PFSK-1 (cell line): ENCODE results near the gene TGFB2.

Experiments
- FOXP2 ChIP-seq: optimal IDR thresholded peaks from 2 replicates; pipeline ENCODE3; 2011; ENCODE audit warnings: borderline replicate concordance, control low read depth, inconsistent platforms; ENCODE audit not compliant: insufficient read depth; ENCODE audit errors: extremely low read length, extremely low read depth
- POLR2AphosphoS5 ChIP-seq: IDR thresholded peaks from 2 replicates; pipeline ENCODE4 v1.6.1; 2012; ENCODE audit warnings: low read depth, mild to moderate bottlenecking, control low read depth, low read length, moderate library complexity
- SIN3A ChIP-seq: IDR thresholded peaks from 2 replicates; pipeline ENCODE4 v1.6.1; 2012; ENCODE audit warnings: mild to moderate bottlenecking, low read length, moderate library complexity, borderline replicate concordance; ENCODE audit not compliant: insufficient read depth
- TAF1 ChIP-seq: IDR thresholded peaks from 2 replicates; pipeline ENCODE4 v1.6.1; 2012; ENCODE audit warnings: low read length, control low read depth, borderline replicate concordance; ENCODE audit not compliant: insufficient read depth
- TF ChIP-seq, protein P1 (sequence below), 2 experiments: IDR thresholded peaks; 2 replicates each; pipeline versions ENCODE4 v1.6.1 to v1.8.0; 2011 to 2012; ENCODE audit warnings: low read depth in 2 of 2, low read length in 2 of 2, control low read depth in 1 of 2, inconsistent platforms in 1 of 2, mild to moderate bottlenecking in 1 of 2, moderate library complexity in 1 of 2; ENCODE audit not compliant: insufficient read depth in 1 of 2

Gene TGFB2

DNA sequence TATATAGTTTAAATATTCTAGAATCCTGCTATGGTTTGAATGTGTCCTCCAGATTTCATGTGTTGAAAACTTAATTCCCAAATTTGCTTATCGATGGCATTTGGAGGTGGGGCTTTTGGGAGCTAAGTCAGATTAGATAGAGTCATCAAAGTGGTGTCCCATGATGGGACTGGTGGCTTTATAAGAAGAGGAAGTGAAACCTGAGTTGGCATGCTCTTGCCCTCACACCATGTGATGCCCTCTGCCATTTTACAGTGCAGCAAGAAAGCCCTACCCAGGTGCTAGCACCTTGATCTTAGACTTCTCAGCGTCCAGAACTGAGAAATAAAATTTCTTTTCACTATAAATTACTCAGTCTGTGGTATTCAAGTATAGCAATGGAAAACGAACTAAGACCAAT lies 111.3 kb downstream of the TGFB2 start:
- TF ChIP-seq, protein P1, sequence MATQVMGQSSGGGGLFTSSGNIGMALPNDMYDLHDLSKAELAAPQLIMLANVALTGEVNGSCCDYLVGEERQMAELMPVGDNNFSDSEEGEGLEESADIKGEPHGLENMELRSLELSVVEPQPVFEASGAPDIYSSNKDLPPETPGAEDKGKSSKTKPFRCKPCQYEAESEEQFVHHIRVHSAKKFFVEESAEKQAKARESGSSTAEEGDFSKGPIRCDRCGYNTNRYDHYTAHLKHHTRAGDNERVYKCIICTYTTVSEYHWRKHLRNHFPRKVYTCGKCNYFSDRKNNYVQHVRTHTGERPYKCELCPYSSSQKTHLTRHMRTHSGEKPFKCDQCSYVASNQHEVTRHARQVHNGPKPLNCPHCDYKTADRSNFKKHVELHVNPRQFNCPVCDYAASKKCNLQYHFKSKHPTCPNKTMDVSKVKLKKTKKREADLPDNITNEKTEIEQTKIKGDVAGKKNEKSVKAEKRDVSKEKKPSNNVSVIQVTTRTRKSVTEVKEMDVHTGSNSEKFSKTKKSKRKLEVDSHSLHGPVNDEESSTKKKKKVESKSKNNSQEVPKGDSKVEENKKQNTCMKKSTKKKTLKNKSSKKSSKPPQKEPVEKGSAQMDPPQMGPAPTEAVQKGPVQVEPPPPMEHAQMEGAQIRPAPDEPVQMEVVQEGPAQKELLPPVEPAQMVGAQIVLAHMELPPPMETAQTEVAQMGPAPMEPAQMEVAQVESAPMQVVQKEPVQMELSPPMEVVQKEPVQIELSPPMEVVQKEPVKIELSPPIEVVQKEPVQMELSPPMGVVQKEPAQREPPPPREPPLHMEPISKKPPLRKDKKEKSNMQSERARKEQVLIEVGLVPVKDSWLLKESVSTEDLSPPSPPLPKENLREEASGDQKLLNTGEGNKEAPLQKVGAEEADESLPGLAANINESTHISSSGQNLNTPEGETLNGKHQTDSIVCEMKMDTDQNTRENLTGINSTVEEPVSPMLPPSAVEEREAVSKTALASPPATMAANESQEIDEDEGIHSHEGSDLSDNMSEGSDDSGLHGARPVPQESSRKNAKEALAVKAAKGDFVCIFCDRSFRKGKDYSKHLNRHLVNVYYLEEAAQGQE (IDR thresholded peaks at IDR 0.05; ENCODE audit: insufficient read depth in 1 of 2, low read depth in 2 of 2, low read length in 2 of 2) = no peak
- TF ChIP-seq TAF1 = no peak
- no peak for TF ChIP-seq FOXP2
- no peak for TF ChIP-seq POLR2AphosphoS5

DNA sequence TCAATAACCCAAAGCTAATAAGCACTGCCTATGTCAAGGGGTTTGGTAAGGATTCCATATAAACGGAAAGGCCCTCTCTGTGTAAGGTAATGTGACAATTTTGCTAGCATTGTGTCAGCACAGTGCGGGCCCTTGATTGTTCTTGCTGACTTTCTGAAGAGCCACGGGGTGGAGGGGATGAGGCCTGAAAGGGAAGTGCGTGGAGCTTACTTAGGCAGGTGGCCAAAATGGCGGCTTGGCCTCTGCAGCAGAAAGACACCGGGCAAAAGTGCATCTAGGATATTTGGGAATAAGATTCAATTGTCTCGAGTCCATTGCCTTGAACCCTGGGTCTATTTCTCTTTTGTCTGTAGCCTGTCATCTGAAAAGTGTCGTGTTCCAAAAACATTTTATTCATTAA lies 114.3 kb downstream of the TGFB2 start:
- TF ChIP-seq SIN3A (no peak), TAF1 (no peak), POLR2AphosphoS5 (no peak), FOXP2 (no peak)
- TF ChIP-seq, protein P1 (IDR thresholded peaks at IDR 0.05; ENCODE audit: insufficient read depth in 1 of 2, low read depth in 2 of 2, low read length in 2 of 2) = no peak

DNA sequence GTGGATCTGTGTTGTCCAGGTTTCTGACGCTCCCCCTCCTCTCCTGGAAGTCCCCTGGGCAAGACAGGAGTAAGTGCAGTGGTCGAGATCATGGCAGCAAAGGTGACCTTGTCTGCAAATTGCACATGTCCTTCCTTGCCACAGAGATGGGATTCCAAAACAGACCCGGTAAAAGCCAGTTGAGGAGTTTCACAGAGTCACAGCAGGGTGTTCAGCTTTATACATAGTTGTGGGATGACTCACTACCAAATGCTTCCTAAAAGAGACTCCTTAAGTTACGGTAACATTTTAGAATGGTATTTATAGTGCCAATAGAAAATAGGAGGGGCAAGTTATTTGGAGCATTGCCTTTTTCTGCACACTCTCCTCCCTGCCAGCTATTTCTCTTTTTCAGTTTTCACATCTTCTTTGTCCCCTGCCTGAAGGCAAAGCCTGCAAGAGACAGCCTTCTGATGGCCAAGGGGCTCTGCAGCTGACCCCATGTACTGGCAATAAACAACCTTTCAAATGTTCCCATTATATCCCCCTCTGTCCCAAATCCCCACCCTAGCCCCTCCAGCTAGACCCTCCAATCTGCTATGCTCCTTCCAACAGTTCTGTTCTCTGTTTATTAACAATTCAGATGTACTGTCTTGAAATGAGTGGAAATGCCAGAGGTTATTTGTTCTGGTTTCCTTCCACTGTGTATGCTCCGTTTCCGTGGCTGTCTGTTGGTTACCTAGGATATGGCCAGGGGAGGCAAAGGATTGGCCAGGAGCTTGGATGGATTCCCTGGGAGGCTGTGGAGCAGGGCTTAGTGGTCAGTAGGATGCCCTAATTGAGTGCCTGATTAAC lies 115.0 kb downstream of the TGFB2 start:
- TF ChIP-seq POLR2AphosphoS5 = no peak
- no peak for TF ChIP-seq FOXP2
- no peak; the same call in 1 of the 2 replicates for TF ChIP-seq SIN3A
- TF ChIP-seq, protein P1 (IDR thresholded peaks at IDR 0.05; ENCODE audit: insufficient read depth in 1 of 2, low read depth in 2 of 2, low read length in 2 of 2) = no peak
- no peak for TF ChIP-seq TAF1

DNA sequence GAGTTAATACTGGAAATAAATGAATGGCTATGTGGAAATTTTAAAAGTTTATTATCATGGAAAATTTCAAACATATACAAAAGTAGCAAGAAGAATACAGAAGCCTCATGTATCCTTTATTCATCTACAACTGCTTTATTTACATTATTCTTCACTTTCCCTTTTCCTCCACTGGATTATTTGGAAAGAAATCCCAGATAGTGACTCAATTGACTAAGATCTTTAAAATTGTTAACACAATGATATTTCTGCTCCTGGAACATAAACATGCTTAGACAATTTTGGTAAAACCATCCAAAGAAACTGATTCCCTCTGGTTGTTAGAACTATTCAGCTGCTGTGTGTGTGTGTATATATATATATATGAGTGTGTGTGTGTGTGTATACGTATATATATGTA lies 116.2 kb downstream of the TGFB2 start:
- no peak for TF ChIP-seq SIN3A
- TF ChIP-seq, protein P1 (IDR thresholded peaks at IDR 0.05; ENCODE audit: insufficient read depth in 1 of 2, low read depth in 2 of 2, low read length in 2 of 2) = no peak
- TF ChIP-seq FOXP2 = no peak
- no peak for TF ChIP-seq POLR2AphosphoS5
- no peak for TF ChIP-seq TAF1

DNA sequence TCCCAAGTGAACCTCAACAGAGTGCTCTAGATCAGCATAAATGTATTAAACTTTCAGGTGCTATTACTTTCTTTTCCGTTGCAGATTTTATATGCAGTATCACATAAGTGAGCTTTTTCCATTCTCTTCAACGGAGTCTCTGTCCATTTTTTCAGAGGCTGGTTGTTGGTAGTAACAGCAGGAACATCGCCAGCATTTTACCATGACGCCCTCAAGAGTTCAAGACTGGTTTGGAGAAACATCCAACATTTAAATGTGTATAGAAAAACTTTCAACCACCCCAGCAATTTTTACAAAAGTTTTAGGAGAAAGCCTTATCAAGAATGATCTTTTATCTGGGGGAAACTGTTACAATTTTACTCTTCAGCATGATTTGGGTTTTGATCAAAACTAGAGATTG lies 117.0 kb downstream of the TGFB2 start:
- TF ChIP-seq POLR2AphosphoS5 (no peak), FOXP2 (no peak), SIN3A (no peak), TAF1 (no peak)
- TF ChIP-seq, protein P1 (IDR thresholded peaks at IDR 0.05; ENCODE audit: insufficient read depth in 1 of 2, low read depth in 2 of 2, low read length in 2 of 2) = no peak
